Melanocyte of skin (primary cell): ENCODE results near the gene GPAT3. TPM values are rescaled to one million over a fixed set of nuclear protein-coding genes. Genes with fewer than 3 reads are reported as not detected.

Experiments used
- small RNA-seq, 2 donors: library from RNA; depleted of rRNA; stranded (forward); fragments of <200 nt; gene quantifications; one replicate each; pipeline ENCODE3, GENCODE V24; 2012
- total RNA-seq, 2 donors: library from RNA; depleted of rRNA; stranded (reverse); fragments of >200 nt; gene quantifications; 2 replicates each; pipeline ENCODE4 v1.2.3, GENCODE V29; 2012

Gene GPAT3
- total RNA-seq = 10 to 100 TPM; 25.8 to 29.3 TPM

GRCh38 chr4:83535520-83536361 lies at the start of gene GPAT3:
GPAT3 (plus strand) TSS chr4:83536108; CDS start chr4:83536623, 515 bp downstream.

Small RNA genes lying within 50 kb of the gene (small RNA-seq; reads per million reads assigned to genes)
- gene RF00019 = 0 reads per million in 2 donors

Other genes starting within 250 kb of the GPAT3 start
- 1 to 10 TPM in 1 of 2 donors, under 1 TPM in 1; 0.34 to 1.7 TPM for gene HPSE, start 201.3 kb upstream of the GPAT3 start, total RNA-seq
- 10 to 100 TPM; 18.0 to 22.7 TPM for gene HELQ, start 80.3 kb upstream of the GPAT3 start, total RNA-seq
- 10 to 100 TPM; 22.0 to 30.0 TPM for gene MRPS18C, start 80.0 kb upstream of the GPAT3 start, total RNA-seq
- gene ABRAXAS1, start 51.0 kb upstream of the GPAT3 start, total RNA-seq = 1 to 10 TPM; 5.5 to 6.7 TPM